Left renal cortex interstitium (tissue), 4 donors: ENCODE data around the gene TAF15. TPM values are rescaled to one million over a fixed set of nuclear protein-coding genes. Genes with fewer than 3 reads are reported as not detected.

ENCODE experiments used
- DNase-seq, 4 donors: peaks; one replicate each; pipeline ENCODE4 v3.0.0-alpha.2; 2013; ENCODE audit warnings: low read depth in 4 of 4, low spot score in 2 of 4, missing footprints in 1 of 4
- polyA plus RNA-seq, 4 donors: library from polyadenylated mRNA; unstranded; fragments of 120-200 nt; gene quantifications; one replicate each; pipeline ENCODE4 v1.2.1, GENCODE V29; 2013; ENCODE audit not compliant: insufficient read length in 4 of 4

Gene TAF15
- polyA plus RNA-seq, 4 donors = 182 to 290 (median 223) TPM

GRCh38 chr17:35895636-35896587, 86.6 kb downstream of the TAF15 start:
- DNase-seq = no peak

Other genes starting within 250 kb of the TAF15 start
- gene SLFN14, start 248.7 kb upstream of the TAF15 start, polyA plus RNA-seq = under 1 TPM; 0.08 to 0.31 (median 0.16) TPM
- 10 to 100 TPM; 10.5 to 12.1 (median 11.3) TPM for gene PEX12, start 230.9 kb upstream of the TAF15 start, polyA plus RNA-seq
- 100 to 1,000 TPM; 117 to 136 (median 121) TPM for gene AP2B1, start 222.2 kb upstream of the TAF15 start, polyA plus RNA-seq
- 10 to 100 TPM; 12.0 to 16.8 (median 15.3) TPM for gene RASL10B, start 77.8 kb upstream of the TAF15 start, polyA plus RNA-seq
- under 1 TPM in 2 of 4 donors, not detected in 2; 0.13 TPM for gene GAS2L2, start 56.2 kb upstream of the TAF15 start, polyA plus RNA-seq
- gene C17orf50, start 48.6 kb upstream of the TAF15 start, polyA plus RNA-seq = under 1 TPM in 2 of 4 donors, not detected in 2; 0.20 to 0.21 TPM
- gene MMP28, start 13.8 kb upstream of the TAF15 start, polyA plus RNA-seq = 1 to 10 TPM; 1.6 to 2.6 (median 2.0) TPM
- under 1 TPM in 2 of 4 donors, not detected in 2; 0.10 to 0.16 TPM for gene HEATR9, start 59.4 kb downstream of the TAF15 start, polyA plus RNA-seq
- 1 to 10 TPM; 1.3 to 2.1 (median 1.4) TPM for gene CCL5, start 70.9 kb downstream of the TAF15 start, polyA plus RNA-seq
- 1 to 10 TPM; 2.2 to 4.3 (median 2.5) TPM for gene RDM1, start 121.3 kb downstream of the TAF15 start, polyA plus RNA-seq
- not detected for gene LYZL6, start 134.2 kb downstream of the TAF15 start, polyA plus RNA-seq
- gene CCL16, start 172.0 kb downstream of the TAF15 start, polyA plus RNA-seq = under 1 TPM; 0.14 to 0.57 (median 0.27) TPM
- gene CCL14, start 177.2 kb downstream of the TAF15 start, polyA plus RNA-seq = 10 to 100 TPM; 14.6 to 23.0 (median 18.3) TPM
- 1 to 10 TPM; 5.9 to 8.2 (median 6.6) TPM for gene CCL15, start 192.1 kb downstream of the TAF15 start, polyA plus RNA-seq
- under 1 TPM in 1 of 4 donors, not detected in 3; 0.30 TPM for gene CCL23, start 208.5 kb downstream of the TAF15 start, polyA plus RNA-seq